K562 (cell line): Measurements from ENCODE around the gene ZNF410. TPM values are rescaled to one million over a fixed set of nuclear protein-coding genes. Genes with fewer than 3 reads are reported as not detected.

Experiments used
- ATAC-seq: fragments of 200-7000 bp; cut with Tn5 transposase; 3 replicates; pipeline ENCODE4 v1.9.1; 2020; ENCODE audit warnings: moderate library complexity
- BruUV-seq: library from RNA; stranded (reverse); fragments of 400-500 nt; replicated peaks from 2 replicates; lab custom pipeline; 2021; lab: Mats Ljungman, UMichigan
- CTCF ChIA-PET: fragments of 300-600 bp; formaldehyde crosslinking; extraction: SDS; loops from one replicate; lab custom pipeline; 2021; ENCODE audit warnings: low intra/inter-chr PET ratio; lab: Yijun Ruan, JAX
- POLR2A ChIA-PET: fragments of 300-600, 350-650 bp; sonication (Branson Sonifier 250); formaldehyde crosslinking; extraction: SDS; loops from one replicate; lab custom pipeline; 2021; ENCODE audit warnings: antibody characterized with exemption, inconsistent platforms; lab: Yijun Ruan, JAX
- DNase-seq, 4 experiments: peaks; one replicate each; pipeline versions ENCODE4 v3.0.0 to v3.0.0-alpha.2; 2011 to 2018; ENCODE audit warnings: low spot score in 3 of 4, mixed read lengths in 3 of 4; ENCODE audit errors: extremely low read depth in 1 of 4
- FAIRE-seq: peaks from 2 replicates; lab custom pipeline; 2011; peaks lifted over from hg19 to GRCh38; lab: Jason Lieb, UNC
- H2AFZ ChIP-seq: 2 replicates; pipeline ENCODE4 v1.6.0; 2011; ENCODE audit warnings: low read depth, low read length, control low read depth, inconsistent platforms
- H3K27ac ChIP-seq: fragments of 200-600 bp; 3 replicates; pipeline ENCODE4 v1.8.0; 2011; ENCODE audit warnings: low read depth, mild to moderate bottlenecking, control low read depth, inconsistent platforms, low read length, moderate library complexity, mixed read lengths; ENCODE audit errors: extremely low read depth
- H3K27me3 ChIP-seq, 2 experiments: fragments of 300-600 bp in 1 of 2; 2 replicates in 1 of 2; 3 replicates in 1 of 2; pipeline versions ENCODE4 v1.6.0 to v1.8.0; 2011; ENCODE audit warnings: inconsistent platforms in 2 of 2, low read length in 2 of 2, mild to moderate bottlenecking in 1 of 2, mixed read lengths in 1 of 2, moderate library complexity in 1 of 2; ENCODE audit not compliant: control insufficient read depth in 2 of 2, insufficient read depth in 2 of 2
- H3K36me3 ChIP-seq: fragments of 300-600 bp; 3 replicates; pipeline ENCODE4 v1.8.0; 2011; ENCODE audit warnings: mild to moderate bottlenecking, low read length, inconsistent platforms; ENCODE audit not compliant: control insufficient read depth, insufficient read depth
- H3K4me1 ChIP-seq, 2 experiments: fragments of 200-600 bp in 1 of 2; replicated peaks in 1 of 2; 2 replicates in 1 of 2; 3 replicates in 1 of 2; pipeline versions ENCODE4 v1.5.1 to v1.8.0; 2011; ENCODE audit warnings: inconsistent platforms in 2 of 2, low read length in 2 of 2, mild to moderate bottlenecking in 1 of 2, mixed read lengths in 1 of 2, moderate library complexity in 1 of 2; ENCODE audit not compliant: control insufficient read depth in 2 of 2, insufficient read depth in 2 of 2
- H3K4me2 ChIP-seq: 2 replicates; pipeline ENCODE4 v1.6.1; 2011; ENCODE audit warnings: low read length, control low read depth, inconsistent platforms, mixed read lengths; ENCODE audit not compliant: insufficient read depth
- H3K4me3 ChIP-seq: fragments of 200-600 bp; sonication (generic), shearing (Covaris generic); 2 replicates; pipeline ENCODE4 v1.5.1; 2016; ENCODE audit warnings: control low read depth, inconsistent platforms
- H3K79me2 ChIP-seq: fragments of 200-600 bp; 3 replicates; pipeline ENCODE4 v1.8.0; 2011; ENCODE audit warnings: low read length, inconsistent platforms; ENCODE audit not compliant: control insufficient read depth, insufficient read depth
- H3K9ac ChIP-seq, 2 experiments: 2 replicates each; pipeline versions ENCODE4 v1.6.0 to v1.6.1; 2011; ENCODE audit warnings: low read depth in 2 of 2, low read length in 2 of 2, control low read depth in 1 of 2, inconsistent platforms in 1 of 2, mild to moderate bottlenecking in 1 of 2, mixed read lengths in 1 of 2; ENCODE audit not compliant: insufficient read depth in 1 of 2
- H3K9me1 ChIP-seq: one replicate; pipeline ENCODE4 v1.6.0; 2011; ENCODE audit warnings: inconsistent platforms, mild to moderate bottlenecking, low read length, moderate library complexity; ENCODE audit not compliant: control insufficient read depth, insufficient read depth
- H3K9me3 ChIP-seq: replicated peaks from 2 replicates; pipeline ENCODE4 v1.5.1; 2011; ENCODE audit warnings: low read depth, low read length, inconsistent platforms; ENCODE audit not compliant: control insufficient read depth, insufficient read depth
- H4K20me1 ChIP-seq: replicated peaks from 2 replicates; pipeline ENCODE4 v1.6.1; 2011; ENCODE audit warnings: low read length, inconsistent platforms, mixed read lengths; ENCODE audit not compliant: control insufficient read depth, insufficient read depth
- ARID2 ChIP-seq: fragments of 450-650 bp; IDR thresholded peaks from 2 replicates; pipeline ENCODE4 v1.6.1; 2017; ENCODE audit warnings: antibody characterized with exemption, mild to moderate bottlenecking
- COPS2 ChIP-seq: fragments of 450-650 bp; conservative IDR thresholded peaks from 2 replicates; pipeline ENCODE4 v1.6.1; 2016; ENCODE audit warnings: mild to moderate bottlenecking, moderate library complexity
- CREM ChIP-seq: IDR thresholded peaks from 2 replicates; pipeline ENCODE4 v1.6.1; 2014; ENCODE audit warnings: antibody characterized with exemption, low read depth
- DIDO1 ChIP-seq: fragments of 450-650 bp; IDR thresholded peaks from 2 replicates; pipeline ENCODE4 v1.6.1; 2016; ENCODE audit warnings: low read depth, missing biosample characterization, missing genetic modification characterization
- ETV1 ChIP-seq: fragments of 450-650 bp; conservative IDR thresholded peaks from 2 replicates; pipeline ENCODE4 v1.6.1; 2016; ENCODE audit warnings: missing genetic modification characterization, control low read depth, low read depth, missing compliant biosample characterization
- GABPA ChIP-seq: fragments of 200-800 bp; sonication (Bioruptor generic); conservative IDR thresholded peaks from 2 replicates; pipeline ENCODE4 v1.6.1; 2016; ENCODE audit warnings: low read depth, missing genetic modification characterization, missing compliant biosample characterization
- GATAD2A ChIP-seq: fragments of 450-650 bp; IDR thresholded peaks from 2 replicates; pipeline ENCODE4 v1.6.1; 2017
- HNRNPLL ChIP-seq: fragments of 200-400 bp; formaldehyde crosslinking; IDR thresholded peaks from 2 replicates; pipeline ENCODE4 v1.6.1; 2017; ENCODE audit warnings: low read length, low read depth, mild to moderate bottlenecking; ENCODE audit not compliant: poor library complexity, severe bottlenecking
- NR1H2 ChIP-seq: sonication (generic); formaldehyde crosslinking; IDR thresholded peaks from 2 replicates; pipeline ENCODE4 v1.4.0; 2020; ENCODE audit warnings: mild to moderate bottlenecking, missing genetic modification reagents
- RBM14 ChIP-seq: fragments of 200-400 bp; formaldehyde crosslinking; IDR thresholded peaks from 2 replicates; pipeline ENCODE4 v1.6.1; 2018; ENCODE audit warnings: low read depth, mild to moderate bottlenecking, low read length, moderate library complexity, borderline replicate concordance; ENCODE audit not compliant: insufficient read depth
- SAFB2 ChIP-seq: fragments of 200-400 bp; formaldehyde crosslinking; IDR thresholded peaks from 2 replicates; pipeline ENCODE4 v1.6.1; 2018; ENCODE audit warnings: borderline replicate concordance, low read length, low read depth, moderate library complexity; ENCODE audit not compliant: severe bottlenecking
- TEAD1 ChIP-seq, 2 experiments: fragments of 450-650 bp in 1 of 2; sonication (generic) in 1 of 2; formaldehyde crosslinking; IDR thresholded peaks; 2 replicates each; pipeline versions ENCODE4 v1.4.0 to v1.8.0; 2020 to 2022; ENCODE audit warnings: mild to moderate bottlenecking in 2 of 2, missing genetic modification reagents in 1 of 2
- ZNF551 ChIP-seq: fragments of 250-450 bp; sonication (Bioruptor Pico); IDR thresholded peaks from 2 replicates; pipeline ENCODE4 v1.5.0; 2021; ENCODE audit warnings: mild to moderate bottlenecking, moderate library complexity
- WGBS: fragments of 100-300 bp; shearing (Covaris generic); methylation state at CpG from one replicate; pipeline ENCODE4 v1.1.6; 2016; ENCODE audit warnings: low coverage, mixed read lengths; ENCODE audit not compliant: insufficient coverage; ENCODE audit errors: missing lambda C conversion rate; 5-methylcytosine and 5-hydroxymethylcytosine counted together
- in situ Hi-C: fragments of 300-500 bp; cut with MboI; formaldehyde crosslinking; loops from 4 replicates; pipeline ENCODE4 v1.15.0; 2018; ENCODE audit warnings: inconsistent platforms, mixed read lengths
- intact Hi-C: fragments of 100-400 bp; cut with micrococcal nuclease; formaldehyde crosslinking; loops from 2 replicates; pipeline ENCODE4 v1.14.2; 2022
- polyA plus RNA-seq, 8 experiments: library from polyadenylated mRNA; depleted of rRNA in 4 of 8; stranded (reverse) in 5 of 8; unstranded in 3 of 8; fragments of >200 nt; fragmentation: Nextera tagmentation in 2 of 8; fragmentation: Illumina TruSeq in 1 of 8; extraction: Ambion mirVana in 2 of 8; extraction: Trizol in 1 of 8; gene quantifications; 2 replicates each; pipeline versions ENCODE4 v1.2.1 to v1.2.3, GENCODE V29; 2011 to 2014; ENCODE audit warnings: inconsistent platforms in 1 of 8, missing spikeins in 1 of 8
- total RNA-seq, 7 experiments: library from RNA; depleted of rRNA in 6 of 7; stranded (reverse); fragments of >200 nt in 6 of 7; fragmentation: Illumina TruSeq in 2 of 7; extraction: Trizol in 2 of 7; gene quantifications; 2 replicates each; pipeline versions ENCODE4 v1.2.1 to v1.2.3, GENCODE V29; 2011 to 2021; ENCODE audit warnings: low replicate concordance in 1 of 7
- TF ChIP-seq, protein P1 (sequence below), 2 experiments: fragments of 450-650 bp; IDR thresholded peaks; 2 replicates each; pipeline ENCODE4 v1.6.1; 2016

The ZNF410 gene
- total and polyA plus RNA-seq, 9 of the 15 experiments (the other 6 are each of a cell fraction or from before 2014, with no cell fraction given), result 20.5 to 64.8 (median 38.7) TPM

DNA sequence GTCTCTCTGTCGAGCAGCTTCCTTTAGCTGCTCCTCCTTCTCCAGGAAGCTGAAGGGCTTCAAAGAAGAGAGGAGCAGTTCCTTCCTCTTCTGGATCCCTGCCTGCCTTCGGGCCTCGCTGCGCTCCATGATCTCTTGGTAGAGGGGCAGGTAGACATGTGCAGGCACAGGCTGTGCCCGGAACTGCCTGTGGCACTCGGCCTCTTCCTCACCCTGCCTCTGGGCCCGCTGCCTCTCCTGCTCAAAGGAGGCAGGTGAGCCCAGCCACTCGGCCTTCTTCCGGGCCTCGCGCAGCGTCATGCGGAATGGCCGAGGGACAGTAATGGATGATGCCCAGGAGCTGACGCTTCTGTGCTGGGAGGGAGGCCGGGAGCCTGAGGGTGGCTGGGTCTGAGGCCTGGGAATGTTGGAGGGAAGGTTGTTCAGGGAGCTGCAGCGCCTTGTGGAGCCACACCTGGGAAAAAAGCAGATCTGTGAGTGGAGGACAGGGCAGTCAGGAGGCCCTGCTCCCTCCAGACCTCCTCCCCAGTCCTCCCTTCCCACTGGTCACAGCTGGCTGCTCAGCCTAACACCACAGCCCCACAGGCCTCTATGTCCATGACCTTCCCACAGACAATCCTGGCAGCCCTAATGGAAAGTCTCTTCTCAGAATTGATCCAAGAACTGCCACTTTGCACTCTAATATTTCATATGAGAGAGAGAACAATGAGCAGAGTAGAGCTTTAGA lies 57.9 kb downstream of the ZNF410 start:
- 0 out of 4 replicates have a peak overlapping the region, but pooled peaks of 1 of the 2 experiments have one; percentile 2 for H3K9ac ChIP-seq
- H3K9me3 ChIP-seq, result no peaks in the 10 kb centered on the region
- no peak overlapping the region for H3K4me3 ChIP-seq
- no TSS peak for BruUV-seq
- no peak overlapping the region for H3K27ac ChIP-seq
- H3K4me1 ChIP-seq, result peaks cover 0 to 10% of the 10 kb centered on the region in 2 experiments; a peak in 3 of 5 replicates
- WGBS, result 76% methylated on average over 16 of the region's 17 CpGs
- H3K27me3 ChIP-seq, result no peaks in the 10 kb centered on the region
- no peaks in the 10 kb centered on the region for H4K20me1 ChIP-seq
- no peaks in the 10 kb centered on the region for H3K36me3 ChIP-seq
- no peak overlapping the region for H2AFZ ChIP-seq
- TF ChIP-seq HNRNPLL (no peak), GABPA (tag) (no peak), CREM (no peak), COPS2 (no peak), ZNF551 (no peak), ETV1 (no peak), NR1H2 (no peak), SAFB2 (no peak), GATAD2A (no peak), TEAD1 (CRISPR knock-in tag; IDR thresholded peaks at IDR 0.05) (no peak), RBM14 (no peak), DIDO1 (tag) (no peak), ARID2 (no peak)
- TF ChIP-seq, protein P1, sequence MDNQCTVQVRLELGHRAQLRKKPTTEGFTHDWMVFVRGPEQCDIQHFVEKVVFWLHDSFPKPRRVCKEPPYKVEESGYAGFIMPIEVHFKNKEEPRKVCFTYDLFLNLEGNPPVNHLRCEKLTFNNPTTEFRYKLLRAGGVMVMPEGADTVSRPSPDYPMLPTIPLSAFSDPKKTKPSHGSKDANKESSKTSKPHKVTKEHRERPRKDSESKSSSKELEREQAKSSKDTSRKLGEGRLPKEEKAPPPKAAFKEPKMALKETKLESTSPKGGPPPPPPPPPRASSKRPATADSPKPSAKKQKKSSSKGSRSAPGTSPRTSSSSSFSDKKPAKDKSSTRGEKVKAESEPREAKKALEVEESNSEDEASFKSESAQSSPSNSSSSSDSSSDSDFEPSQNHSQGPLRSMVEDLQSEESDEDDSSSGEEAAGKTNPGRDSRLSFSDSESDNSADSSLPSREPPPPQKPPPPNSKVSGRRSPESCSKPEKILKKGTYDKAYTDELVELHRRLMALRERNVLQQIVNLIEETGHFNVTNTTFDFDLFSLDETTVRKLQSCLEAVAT (IDR thresholded peaks at IDR 0.05), result no peak
- FAIRE-seq (no peak), DNase-seq (no peak), ATAC-seq (no peak)
- ChIA-PET CTCF (no interaction called here), POLR2A (interaction anchor here (1.1 kb wide), 1 partner anchor 91 kb away, joined by 3 read pairs; no protein-coding TSS in a partner anchor)
- no peaks in the 10 kb centered on the region for H3K79me2 ChIP-seq
- no peak overlapping the region for H3K4me2 ChIP-seq
- intact Hi-C loops (loop anchor here (10.0 kb wide), 1 partner anchor 110 kb away; no protein-coding TSS in a partner anchor), in situ Hi-C loops (no loop called here)
- H3K9me1 ChIP-seq, result no peaks in the 10 kb centered on the region
